Stimulated activated CD4-positive, alpha-beta T cell treated with anti-CD3 and anti-CD28 coated beads, Interleukin-1b, Interleukin-23, amount 100 ng/mL, for 1 hour (primary cell): ENCODE data around the gene DNM3.

ENCODE experiments used
- DNase-seq, 2 donors: peaks; one replicate each; pipeline ENCODE4 v3.0.0-alpha.2; 2020; ENCODE audit warnings: low read depth in 2 of 2

DNM3 gene

GRCh38 chr1:172324761-172325160, 483.5 kb downstream of the DNM3 start:
- no peak for DNase-seq

GRCh38 chr1:172325531-172325930, 484.2 kb downstream of the DNM3 start:
- DNase-seq, result no peak

DNA sequence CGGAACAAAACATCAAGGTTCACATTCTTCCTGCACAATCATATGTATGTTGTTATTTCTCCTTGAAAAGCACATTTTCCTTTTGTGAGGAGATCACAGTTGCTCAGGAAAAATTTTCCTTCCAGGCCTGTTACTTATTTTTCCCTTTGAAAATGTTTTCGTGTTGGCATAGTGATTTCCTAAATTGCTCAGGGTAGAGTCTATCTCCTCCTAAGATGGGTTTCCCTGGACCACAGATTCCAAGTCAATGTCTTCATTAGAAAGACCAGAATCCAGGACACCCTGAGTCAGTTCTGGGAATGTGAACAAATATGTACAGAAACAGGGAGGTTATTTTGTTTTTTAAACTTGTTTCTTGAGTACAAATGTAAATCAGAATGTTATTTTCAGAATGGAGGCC, 484.8 kb downstream of the DNM3 start:
- DNase-seq, result no peak

- no peak for DNase-seq
These were observed 487.0 kb downstream of the DNM3 start for GRCh38 chr1:172328266-172328665.

DNA sequence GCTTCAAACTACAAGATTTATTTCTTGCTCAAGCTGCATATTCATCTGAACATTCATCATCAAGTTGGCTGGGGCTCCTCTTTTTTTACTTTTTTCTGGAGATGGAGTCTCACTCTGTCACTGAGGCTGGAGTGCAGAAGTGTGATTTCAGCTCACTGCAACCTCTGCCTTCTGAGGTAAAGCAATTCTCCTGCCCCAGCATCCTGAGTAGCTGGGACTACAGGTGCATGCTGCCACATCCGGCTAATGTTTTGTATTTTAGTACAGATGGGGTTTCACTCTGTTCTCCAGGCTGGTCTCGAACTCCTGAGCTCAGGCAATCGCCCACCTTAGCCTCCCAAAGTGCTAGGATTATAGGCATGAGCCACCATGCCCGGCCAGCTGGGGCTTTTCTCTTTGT, 490.9 kb downstream of the DNM3 start:
- no peak for DNase-seq

GRCh38 chr1:172335377-172335776, 494.1 kb downstream of the DNM3 start:
- DNase-seq, result no peak

DNA sequence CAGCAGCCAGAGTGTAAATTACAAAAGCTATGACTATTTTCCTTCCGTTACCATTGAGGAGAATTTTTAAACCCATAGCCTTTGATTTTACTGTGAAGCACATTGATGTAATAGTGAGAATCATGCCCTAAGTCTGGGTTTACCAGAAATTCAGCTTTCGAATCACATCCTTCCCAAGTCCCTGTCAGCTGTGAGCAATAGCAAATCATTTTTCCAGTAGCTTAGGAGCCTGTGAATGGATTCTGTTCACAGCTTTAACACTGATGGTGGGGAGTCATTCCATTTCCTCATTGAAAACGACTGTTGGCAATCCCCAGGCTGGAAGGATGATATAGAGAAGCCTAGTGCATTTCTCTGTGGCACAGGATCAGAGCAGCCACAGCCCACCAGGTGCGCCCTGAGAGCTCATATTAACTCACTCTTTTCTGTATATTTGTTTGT, 497.0 kb downstream of the DNM3 start:
- DNase-seq, result no peak

DNA sequence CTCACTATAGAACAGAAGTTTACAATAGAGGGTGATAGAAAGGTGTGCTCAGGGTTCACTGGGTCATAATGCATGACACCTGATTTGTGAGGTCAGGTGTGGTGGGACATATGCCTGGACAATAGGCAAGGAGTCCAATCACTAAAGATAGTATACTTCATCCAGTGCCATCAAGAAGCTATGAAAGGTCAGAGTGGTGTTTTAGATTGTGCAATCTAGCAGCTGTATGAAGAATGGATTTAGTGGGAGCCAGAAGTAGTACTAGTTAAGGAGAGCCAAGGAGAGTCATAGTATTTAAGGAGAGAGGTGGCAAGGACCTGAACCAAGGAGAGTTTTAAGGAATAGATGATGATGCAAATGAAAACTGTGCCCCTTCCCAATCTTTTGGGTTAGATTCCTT, 498.5 kb downstream of the DNM3 start:
- no peak for DNase-seq

DNA sequence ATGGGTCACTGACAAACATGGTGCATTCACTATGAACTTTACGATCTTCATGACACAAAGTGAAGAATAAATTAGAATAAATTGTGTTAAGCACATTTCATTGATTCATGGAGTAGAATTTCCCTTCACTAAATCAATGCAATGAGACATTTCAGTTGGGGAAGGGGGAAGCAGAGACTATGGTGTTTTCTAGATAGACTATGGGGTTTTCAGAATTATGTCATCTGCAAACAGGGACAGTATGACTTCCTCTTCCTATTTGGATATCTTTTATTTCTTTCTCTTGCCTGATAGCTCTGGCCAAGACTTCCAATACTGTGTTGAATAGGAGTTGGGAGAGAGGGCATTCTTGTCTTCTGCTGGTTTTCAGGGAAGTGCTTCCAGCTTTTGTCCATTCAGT, 499.2 kb downstream of the DNM3 start:
- DNase-seq, result no peak

DNA sequence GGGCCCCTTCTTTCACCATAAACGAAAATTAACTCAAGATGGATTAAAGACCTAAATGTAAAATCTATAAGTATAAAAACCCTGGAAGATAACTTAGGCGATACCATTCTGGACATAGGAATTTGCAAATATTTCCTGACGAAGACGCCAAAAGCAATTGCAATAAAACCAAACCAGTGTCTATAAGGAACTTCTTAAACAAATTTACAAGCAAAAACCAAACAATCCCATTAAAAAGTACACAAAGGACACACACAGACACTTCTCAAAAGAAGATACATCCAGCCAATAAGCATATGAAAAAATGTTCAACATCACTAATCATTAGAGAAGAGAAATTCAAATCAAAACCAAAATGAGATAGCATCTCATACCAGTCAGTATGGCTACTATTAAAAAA, 500.4 kb downstream of the DNM3 start:
- no peak for DNase-seq

DNA sequence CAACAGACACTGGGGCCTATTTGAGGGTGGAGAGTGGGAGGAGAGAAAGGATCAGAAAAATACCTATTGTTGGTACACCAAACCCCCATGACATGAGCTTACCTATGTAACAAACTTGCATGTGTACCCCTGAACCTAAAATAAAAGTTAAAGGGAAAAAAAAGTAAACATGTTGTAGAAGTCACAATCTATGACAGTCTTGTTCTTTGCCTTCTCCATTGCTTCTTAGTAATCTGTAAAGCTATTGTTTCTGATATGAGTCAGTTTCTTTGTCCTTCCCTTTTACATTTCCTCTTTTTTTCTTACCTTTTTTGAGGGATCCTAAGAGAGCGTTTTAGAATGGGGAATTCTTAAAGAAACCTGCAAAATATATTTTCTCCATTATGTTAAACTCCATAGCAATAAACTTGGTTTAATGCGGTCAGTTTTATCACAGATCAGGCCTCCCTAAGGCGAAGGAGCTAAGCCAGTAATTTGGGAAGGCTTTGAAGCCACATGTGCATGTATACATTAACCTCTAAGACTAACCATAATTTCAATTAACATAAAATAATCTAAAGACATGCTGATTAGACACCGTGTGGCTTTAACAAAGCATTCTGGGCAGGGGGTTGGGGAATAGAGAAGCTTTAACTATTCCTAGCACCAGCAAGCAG, 501.4 kb downstream of the DNM3 start:
- no peak for DNase-seq

DNA sequence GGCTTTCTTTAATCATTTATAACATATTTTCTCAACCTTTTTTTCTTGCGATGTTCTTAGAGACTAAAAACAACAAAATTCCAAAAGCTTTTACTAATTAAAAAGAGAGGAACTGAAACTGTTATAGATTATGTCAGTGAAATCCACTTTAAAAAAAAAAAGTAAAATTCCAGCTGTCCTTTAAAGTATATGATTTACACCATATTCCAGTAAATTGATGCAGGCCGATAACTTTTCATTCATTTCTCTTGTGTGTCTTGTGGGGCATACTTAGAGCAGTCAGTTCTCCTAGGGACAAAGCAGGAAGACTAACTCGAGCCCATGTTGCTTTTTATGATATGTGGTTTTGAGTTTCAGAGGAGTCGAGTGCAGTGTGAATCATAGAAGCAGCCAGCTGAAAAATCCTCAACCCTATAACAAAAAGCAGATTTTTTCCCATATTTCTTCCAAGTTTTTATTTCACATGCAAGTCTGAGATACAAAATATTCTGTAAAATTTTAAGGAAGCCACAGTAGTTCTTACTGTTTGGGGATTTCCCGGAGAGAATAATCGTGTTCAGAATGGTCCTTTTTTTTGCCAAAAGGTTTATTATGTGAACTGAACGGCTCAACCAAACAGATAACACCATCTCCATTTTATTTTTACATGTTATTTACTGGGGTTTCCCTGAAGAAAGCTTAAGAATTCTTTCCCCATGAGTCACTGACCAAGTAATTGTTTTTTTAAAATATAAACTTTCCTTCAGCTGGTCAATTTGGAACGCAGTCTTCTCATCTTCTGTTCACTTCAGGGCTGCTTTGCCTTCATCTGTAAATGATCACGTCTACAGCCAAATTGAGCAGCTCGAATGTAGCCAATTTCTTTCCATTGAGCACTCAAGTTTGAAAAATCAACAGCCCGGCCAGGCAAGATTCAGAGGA, 502.2 kb downstream of the DNM3 start:
- no peak for DNase-seq

DNA sequence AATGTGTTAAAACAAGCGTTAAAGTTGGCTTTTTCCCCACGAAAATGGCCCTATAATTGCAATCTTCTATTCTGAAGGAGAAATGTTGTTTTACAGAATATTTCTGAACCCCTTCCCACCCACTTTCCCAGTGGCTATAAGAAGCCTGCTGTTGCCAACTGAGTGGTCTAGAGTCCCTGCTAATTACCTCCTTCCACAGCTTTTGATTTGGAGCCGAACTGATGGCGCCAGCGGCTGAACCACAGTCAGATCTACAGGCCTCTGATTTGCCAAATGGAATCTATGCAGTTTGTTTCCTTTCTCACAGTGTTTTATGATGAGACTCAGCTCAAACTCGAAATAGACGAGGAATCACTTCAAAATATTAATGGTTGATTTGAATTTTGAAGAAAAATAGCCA, 503.1 kb downstream of the DNM3 start:
- DNase-seq, result no peak

DNA sequence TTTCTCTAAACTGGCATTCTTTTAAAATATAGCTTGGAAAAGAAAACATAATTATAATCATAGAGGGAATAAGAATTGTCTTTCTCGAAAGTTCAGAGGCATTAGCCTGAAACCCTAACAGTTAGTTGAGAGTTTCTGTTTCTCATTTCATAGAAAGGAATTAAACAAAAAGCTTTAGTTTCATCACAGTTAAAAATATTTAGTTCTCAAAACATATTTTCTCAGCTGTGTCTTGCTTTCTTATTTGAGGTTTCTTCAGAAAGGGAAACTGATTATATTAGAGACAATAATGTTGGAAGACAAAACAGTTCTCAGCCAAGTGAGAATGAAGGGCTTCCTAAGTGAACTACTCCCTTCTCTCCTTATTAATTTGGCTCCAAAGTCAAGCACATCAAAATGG, 503.8 kb downstream of the DNM3 start:
- no peak for DNase-seq

- no peak for DNase-seq
These were observed 506.1 kb downstream of the DNM3 start for GRCh38 chr1:172347416-172347815.

- no peak for DNase-seq
These were observed 509.6 kb downstream of the DNM3 start for GRCh38 chr1:172350856-172351255.

DNA sequence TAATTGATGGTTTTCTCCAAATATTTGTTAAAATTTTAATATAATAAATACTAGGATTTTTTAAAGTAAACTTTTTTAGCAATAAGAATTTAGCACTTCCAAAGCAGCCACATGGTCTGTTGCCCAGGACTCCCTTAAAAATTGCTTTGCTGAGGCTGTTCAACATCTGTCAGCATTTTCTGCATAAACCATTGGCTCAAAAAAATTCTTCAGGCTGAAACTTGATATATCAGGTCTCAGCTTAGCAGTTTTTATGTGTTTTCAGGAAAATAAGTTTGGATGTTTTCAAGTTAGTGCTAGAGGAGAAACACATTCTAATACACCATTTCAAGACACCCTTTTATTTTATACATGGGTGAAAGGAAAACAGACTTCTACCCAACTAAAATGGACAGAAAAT, 510.0 kb downstream of the DNM3 start:
- DNase-seq, result no peak

- no peak for DNase-seq
These were observed 510.5 kb downstream of the DNM3 start for GRCh38 chr1:172351754-172352161.

- DNase-seq, result no peak
These were observed 511.1 kb downstream of the DNM3 start for GRCh38 chr1:172352435-172352834.

DNA sequence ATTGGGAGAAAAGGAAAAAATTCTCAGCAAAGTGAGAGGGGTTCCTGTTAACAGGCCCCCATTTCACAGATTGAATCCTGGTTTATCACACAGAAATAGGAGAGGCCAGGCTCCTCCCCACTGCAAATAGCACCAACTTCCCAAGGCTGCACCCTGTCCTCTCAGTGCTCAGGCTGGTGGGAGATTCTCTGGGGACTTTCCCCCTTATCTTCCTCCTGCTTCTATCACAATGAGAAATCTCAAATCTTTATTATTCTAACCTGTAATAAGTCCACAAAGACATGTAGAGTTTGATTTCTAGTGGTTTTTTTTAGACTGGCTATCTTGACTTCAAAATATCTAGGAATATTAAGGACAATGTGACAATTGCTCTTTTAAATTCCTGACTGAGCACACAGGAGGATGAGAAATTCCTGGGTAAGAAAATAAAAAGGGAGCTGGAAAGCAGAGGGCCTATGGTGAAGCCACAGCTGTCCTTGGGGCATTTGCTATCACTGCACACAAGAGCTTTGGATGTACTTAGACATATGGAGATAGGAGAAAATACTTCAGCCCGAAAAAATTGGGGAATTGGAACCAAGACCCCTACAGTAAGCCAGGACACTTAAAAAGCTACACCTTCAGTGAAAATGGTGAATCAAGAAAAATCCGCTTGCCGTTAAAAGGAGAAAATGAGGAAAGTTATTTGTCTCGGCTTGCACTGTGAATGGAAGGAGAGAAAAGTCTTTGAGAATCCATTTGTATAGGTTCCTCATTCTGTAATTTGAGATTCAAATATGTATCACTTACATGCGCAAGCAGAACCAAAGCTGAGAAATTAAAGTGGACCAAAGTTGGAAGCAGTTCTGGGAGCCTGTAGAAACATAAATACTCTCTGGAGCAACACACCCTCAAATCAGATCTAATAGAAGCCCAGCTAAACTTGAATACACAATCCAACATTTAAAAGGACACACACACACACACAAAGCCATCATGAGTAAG, 513.3 kb downstream of the DNM3 start:
- no peak for DNase-seq

- DNase-seq, result no peak
These were observed 515.3 kb downstream of the DNM3 start for GRCh38 chr1:172356620-172357019.

- DNase-seq, result no peak
These were observed 516.6 kb downstream of the DNM3 start for GRCh38 chr1:172357753-172358385.
